HG02642 (cell line): ENCODE measurements around the gene CTSS.
"Not testable (repeated sequence)": the region's sequence is repeated elsewhere in the genome, so short reads cannot be mapped to it uniquely, and the experiment has no call there.

Experiments
- ATAC-seq: cut with Tn5 transposase; IDR thresholded peaks from one replicate; pipeline ENCODE4 v1.9.1; 2021; ENCODE audit warnings: mild to moderate bottlenecking; ENCODE audit not compliant: unreplicated experiment, poor library complexity

Gene CTSS

GRCh38 chr1:150777544-150777943 lies 12.0 kb upstream of the CTSS start:
- no peak for ATAC-seq

- not testable (repeated sequence) for ATAC-seq
Observed at GRCh38 chr1:150775931-150776505, 10.4 kb upstream of the CTSS start.

- ATAC-seq: no peak
Observed at GRCh38 chr1:150775276-150775675, 9.7 kb upstream of the CTSS start.

- ATAC-seq: no peak
Observed at GRCh38 chr1:150772326-150772725, 6.7 kb upstream of the CTSS start.

DNA sequence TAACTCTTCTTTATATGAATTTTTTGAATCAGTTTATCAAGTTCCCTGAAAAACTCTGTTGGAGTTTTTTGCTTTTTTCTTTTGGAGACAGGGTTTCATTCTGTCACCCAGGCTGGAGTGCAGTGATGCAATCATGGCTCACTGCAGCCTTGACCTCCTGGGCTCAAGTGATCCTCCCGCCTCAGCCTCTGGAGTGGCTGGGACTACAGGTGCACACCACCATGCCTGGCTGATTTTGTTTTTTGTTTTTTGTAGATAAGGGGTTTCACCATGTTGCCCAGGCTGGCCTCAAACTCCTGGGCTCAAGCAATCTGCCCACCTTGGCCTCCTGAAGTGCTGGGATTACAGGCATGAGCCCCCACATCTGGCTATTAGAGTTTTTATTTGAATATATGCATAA lies 2.1 kb upstream of the CTSS start:
- ATAC-seq: not testable (repeated sequence)

- peak; percentile 23 for ATAC-seq
Observed at GRCh38 chr1:150765977-150766301, 361 bp upstream of the CTSS start.

GRCh38 chr1:150764617-150765101 lies 919 bp downstream of the CTSS start:
- ATAC-seq: no peak

GRCh38 chr1:150763018-150763417 lies 2.6 kb downstream of the CTSS start:
- no peak for ATAC-seq

GRCh38 chr1:150762552-150762951 lies 3.0 kb downstream of the CTSS start:
- no peak for ATAC-seq

GRCh38 chr1:150761801-150762200 lies 3.8 kb downstream of the CTSS start:
- ATAC-seq: no peak

DNA sequence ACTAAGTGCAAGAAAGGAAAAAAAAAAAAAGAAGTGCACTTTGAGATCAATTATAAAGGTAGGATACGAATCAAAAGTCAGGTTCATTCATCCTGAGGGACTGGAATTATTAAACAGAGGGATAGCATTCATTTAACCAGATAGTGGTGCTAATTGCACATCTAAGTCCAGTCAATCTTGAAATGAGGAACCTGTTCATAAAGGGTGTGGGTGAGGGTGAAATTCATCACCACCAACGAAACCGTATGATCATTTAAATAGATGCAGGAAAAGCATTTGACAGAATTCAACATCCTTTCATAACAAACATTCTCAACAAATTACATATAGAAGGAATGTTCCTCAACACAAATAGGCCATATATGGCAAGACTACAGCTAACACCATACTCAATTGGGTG lies 5.6 kb downstream of the CTSS start:
- ATAC-seq: no peak

GRCh38 chr1:150753416-150753815 lies 12.2 kb downstream of the CTSS start:
- no peak for ATAC-seq

- ATAC-seq: no peak
Observed at GRCh38 chr1:150751443-150751842, 14.1 kb downstream of the CTSS start.

DNA sequence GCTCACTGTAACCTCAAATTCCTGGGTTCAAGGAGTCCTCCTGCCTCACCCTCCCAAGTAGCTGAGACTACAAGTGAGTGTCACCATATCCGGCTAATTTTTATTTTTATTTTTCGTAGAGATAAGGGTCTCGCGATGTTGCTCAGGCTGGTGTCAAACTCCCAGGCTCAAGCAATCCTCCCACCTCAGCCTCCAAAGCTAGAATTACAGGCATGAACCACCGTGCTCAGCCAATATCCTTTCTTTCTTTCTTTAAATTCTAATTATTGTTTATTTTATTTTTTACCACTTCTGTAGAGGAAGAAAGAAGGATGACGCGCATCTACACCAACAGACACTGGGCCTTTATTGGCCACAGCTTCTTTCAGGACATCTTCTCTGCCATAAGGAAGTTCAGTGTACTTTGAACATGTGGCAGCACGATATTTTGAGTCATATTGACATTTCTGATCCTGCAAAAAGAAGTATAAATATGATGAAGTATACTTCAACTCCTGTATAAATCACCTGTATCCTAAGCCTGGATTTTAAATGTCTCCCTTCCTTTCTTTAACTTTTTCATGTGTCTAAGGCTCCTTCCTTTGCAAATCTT lies 15.8 kb downstream of the CTSS start:
- ATAC-seq: no peak

DNA sequence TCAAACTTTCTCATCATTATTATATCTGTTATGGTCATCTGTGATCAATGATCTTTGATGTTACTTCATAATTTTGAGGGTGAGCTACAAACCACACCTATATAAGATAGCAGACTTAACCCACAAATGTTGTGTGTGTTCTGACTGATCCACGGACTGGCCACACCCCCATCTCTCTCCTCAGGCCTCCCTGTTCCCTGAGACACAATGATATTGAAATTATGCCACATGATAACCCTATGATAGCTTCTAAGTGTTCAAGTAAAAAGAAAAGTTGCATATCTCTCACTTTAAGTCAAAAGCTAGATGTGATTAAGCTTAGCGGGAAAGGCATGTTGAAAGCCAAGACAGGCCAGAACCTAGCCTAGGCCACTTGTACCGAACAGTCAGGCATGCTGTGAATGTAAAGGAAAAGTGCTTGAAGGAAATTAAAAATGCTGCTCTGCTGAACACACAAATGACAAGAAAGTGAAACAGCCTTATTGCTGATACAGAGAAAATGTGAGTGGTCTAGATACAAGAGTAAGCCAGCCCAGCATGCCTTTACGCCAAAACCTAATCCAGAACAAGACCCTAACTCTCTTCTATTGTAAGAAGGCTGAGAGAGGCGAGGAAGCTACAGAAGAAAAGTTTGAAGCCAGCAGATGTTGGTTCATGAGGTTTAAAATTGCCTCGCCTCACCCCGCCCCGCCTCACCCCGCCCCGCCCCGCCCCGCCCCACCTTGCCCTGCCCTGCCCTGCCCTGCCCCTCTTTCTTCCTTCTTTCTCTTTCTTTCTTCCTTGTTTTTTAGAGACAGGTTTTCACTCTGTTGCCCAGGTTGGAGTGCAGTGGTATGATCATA lies 16.5 kb downstream of the CTSS start:
- no peak for ATAC-seq

DNA sequence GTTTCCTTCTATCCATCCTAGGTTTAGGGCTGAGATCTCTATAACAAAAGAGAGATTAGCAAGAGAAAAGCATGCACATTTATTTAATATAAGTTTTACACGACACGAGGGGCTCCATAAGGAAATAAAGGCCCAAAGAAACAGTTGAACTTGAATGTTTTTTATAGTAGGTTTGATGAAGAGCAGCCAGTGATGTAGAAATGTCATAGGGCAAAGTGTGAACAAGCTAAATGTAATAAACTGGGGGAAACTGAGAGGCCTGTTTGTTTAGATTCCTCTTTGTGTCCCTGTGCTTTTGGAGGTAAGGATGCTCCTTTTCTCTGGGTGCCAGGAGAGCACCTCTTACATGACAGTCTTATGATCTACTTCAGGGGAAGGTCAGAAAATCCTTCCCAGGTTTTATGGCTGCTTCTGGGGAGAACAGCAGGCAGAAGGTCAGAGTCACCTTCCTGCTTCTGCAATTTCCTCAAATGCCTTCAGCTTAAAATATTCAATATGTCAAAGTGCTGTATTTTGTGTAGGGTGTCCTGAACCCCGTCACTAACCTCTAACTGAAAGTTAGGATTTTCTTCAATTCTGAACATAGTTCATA lies 35.4 kb downstream of the CTSS start:
- no peak for ATAC-seq

- no peak for ATAC-seq
Observed at GRCh38 chr1:150724336-150724735, 41.2 kb downstream of the CTSS start.

- ATAC-seq: no peak
Observed at GRCh38 chr1:150720703-150721102, 44.9 kb downstream of the CTSS start, which contains the start of gene HORMAD1. HORMAD1 (minus strand) TSS chr1:150720895; CDS start chr1:150719505, 1,390 bp downstream.

GRCh38 chr1:150720098-150720497 lies 45.5 kb downstream of the CTSS start:
- ATAC-seq: no peak

- ATAC-seq: no peak
Observed at GRCh38 chr1:150718225-150718891, 47.2 kb downstream of the CTSS start.

DNA sequence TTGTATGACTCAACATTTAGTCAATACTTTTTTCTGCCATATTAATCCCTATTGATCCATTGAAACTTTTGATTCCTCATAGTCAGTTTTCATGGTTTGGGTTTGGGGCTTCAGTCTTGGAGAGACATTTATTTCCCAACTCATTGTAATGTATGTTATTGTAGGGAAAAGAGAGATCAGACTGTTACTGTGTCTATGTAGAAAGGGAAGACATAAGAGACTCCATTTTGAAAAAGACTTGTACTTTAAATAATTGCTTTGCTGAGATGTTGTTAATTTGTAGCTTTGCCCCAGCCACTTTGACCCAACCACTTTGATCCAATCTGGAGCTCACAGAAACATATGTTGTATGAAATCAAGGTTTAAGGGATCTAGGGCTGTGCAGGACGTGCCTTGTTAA lies 56.5 kb downstream of the CTSS start:
- not testable (repeated sequence) for ATAC-seq
